BJ (cell line): ENCODE measurements around the gene SELP. TPM values are rescaled to one million over a fixed set of nuclear protein-coding genes. Genes with fewer than 3 reads are reported as not detected.
A peak's percentile ranks its signal among the peaks of the same experiment; 100 is the strongest.

Experiments
- CTCF ChIA-PET: fragments of 350-600 bp; formaldehyde crosslinking; extraction: SDS; loops from one replicate; lab custom pipeline; 2021; ENCODE audit warnings: antibody characterized with exemption, inconsistent platforms; lab: Yijun Ruan, JAX
- POLR2A ChIA-PET: fragments of 300-600 bp; sonication (Branson Sonifier 250); formaldehyde crosslinking; extraction: SDS; loops from one replicate; lab custom pipeline; 2021; ENCODE audit warnings: antibody characterized with exemption; lab: Charles Lee
- DNase-seq: peaks from one replicate; pipeline ENCODE4 v3.0.0-alpha.2; 2011; ENCODE audit warnings: low read depth
- H3K27me3 ChIP-seq: 2 replicates; pipeline ENCODE4 v1.6.0; 2011; ENCODE audit warnings: low read length; ENCODE audit not compliant: control insufficient read depth, insufficient read depth
- H3K36me3 ChIP-seq: 2 replicates; pipeline ENCODE4 v1.5.1; 2011; ENCODE audit warnings: low read length; ENCODE audit not compliant: control insufficient read depth, insufficient read depth
- H3K4me3 ChIP-seq: 2 replicates; pipeline ENCODE4 v1.5.1; 2011; ENCODE audit warnings: low read depth, mild to moderate bottlenecking, control low read depth, low read length
- polyA plus RNA-seq: library from polyadenylated mRNA; depleted of rRNA; stranded (reverse); fragments of >200 nt; gene quantifications from 2 replicates; pipeline ENCODE4 v1.2.3, GENCODE V29; 2011
- TF ChIP-seq, protein P1 (sequence below): IDR thresholded peaks from 2 replicates; pipeline ENCODE4 v1.5.1; 2011; ENCODE audit warnings: low read depth, mild to moderate bottlenecking, control low read depth, inconsistent platforms, low read length, moderate library complexity; ENCODE audit not compliant: insufficient read depth

The SELP gene
- polyA plus RNA-seq, 1 experiment = not detected

DNA sequence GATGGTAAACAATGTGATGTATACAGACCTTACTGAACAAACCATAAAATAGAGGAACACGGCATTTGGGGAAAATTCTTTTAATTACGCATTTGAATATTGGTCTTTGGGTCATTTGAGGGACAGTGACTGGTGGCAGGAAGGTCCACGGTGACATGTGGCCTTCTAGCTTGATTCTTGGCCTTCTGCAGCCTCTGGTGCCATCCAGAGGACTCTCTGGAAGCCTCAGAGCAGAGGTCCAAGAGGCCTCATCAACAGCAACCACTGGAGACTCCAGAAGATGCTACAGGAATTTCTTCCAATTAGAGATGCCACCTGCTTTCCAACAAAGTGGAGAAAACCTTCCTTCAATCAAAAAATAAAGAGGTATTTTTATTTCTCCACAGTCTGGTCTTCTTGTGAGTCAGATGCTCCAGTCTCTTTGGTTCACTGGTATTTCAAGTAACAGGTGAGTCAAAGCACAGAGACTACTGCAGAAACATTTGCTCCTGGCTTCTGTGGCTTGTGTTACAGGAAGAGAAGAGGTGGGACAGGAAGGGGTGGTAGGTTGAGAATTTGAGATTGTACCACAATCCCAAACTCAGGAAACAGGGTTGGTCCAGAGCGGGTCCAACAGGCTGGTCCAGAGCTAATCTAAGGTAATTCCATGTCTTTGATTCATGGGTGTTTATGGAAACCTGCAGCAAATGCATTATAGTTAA is 41.0 kb downstream of the SELP start:
- no peak overlapping the region for H3K4me3 ChIP-seq
- POLR2A ChIA-PET = no interaction called here

DNA sequence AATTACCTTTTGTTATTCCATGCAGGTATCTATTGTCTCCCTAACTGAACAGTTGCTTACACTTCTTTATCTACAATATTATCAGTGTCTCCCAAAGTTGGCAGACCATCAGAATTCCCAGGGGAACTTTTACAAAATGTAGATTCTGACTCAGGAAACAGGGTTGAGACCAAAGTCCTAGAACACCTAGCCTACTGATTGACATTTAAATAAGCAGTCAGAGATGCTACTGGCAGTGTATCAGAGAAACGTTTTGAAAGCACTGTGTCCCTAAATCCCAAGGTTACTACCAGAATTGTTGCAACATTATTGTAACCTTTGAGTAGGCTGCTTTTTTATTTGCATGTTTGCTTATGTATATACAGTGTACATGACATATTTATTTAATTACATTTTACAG is 41.8 kb downstream of the SELP start:
- no peak overlapping the region for H3K4me3 ChIP-seq
- H3K27me3 ChIP-seq = peaks cover 2% of the 10 kb centered on the region; the same call in 1 of the 2 replicates
- TF ChIP-seq, protein P1, sequence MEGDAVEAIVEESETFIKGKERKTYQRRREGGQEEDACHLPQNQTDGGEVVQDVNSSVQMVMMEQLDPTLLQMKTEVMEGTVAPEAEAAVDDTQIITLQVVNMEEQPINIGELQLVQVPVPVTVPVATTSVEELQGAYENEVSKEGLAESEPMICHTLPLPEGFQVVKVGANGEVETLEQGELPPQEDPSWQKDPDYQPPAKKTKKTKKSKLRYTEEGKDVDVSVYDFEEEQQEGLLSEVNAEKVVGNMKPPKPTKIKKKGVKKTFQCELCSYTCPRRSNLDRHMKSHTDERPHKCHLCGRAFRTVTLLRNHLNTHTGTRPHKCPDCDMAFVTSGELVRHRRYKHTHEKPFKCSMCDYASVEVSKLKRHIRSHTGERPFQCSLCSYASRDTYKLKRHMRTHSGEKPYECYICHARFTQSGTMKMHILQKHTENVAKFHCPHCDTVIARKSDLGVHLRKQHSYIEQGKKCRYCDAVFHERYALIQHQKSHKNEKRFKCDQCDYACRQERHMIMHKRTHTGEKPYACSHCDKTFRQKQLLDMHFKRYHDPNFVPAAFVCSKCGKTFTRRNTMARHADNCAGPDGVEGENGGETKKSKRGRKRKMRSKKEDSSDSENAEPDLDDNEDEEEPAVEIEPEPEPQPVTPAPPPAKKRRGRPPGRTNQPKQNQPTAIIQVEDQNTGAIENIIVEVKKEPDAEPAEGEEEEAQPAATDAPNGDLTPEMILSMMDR = no peak
- DNase-seq = no peak
- H3K36me3 ChIP-seq = no peaks in the 10 kb centered on the region
- ChIA-PET POLR2A (no interaction called here), CTCF (no interaction called here)

More for the DNA sequence above, 41.0 kb downstream of the SELP start:
- Histone ChIP-seq H3K36me3 (no peaks in the 10 kb centered on the region), H3K27me3 (peaks cover 2% of the 10 kb centered on the region; the same call in 1 of the 2 replicates)
- CTCF ChIA-PET = no interaction called here
- TF ChIP-seq, protein P1 = no peak
- no peak for DNase-seq

DNA sequence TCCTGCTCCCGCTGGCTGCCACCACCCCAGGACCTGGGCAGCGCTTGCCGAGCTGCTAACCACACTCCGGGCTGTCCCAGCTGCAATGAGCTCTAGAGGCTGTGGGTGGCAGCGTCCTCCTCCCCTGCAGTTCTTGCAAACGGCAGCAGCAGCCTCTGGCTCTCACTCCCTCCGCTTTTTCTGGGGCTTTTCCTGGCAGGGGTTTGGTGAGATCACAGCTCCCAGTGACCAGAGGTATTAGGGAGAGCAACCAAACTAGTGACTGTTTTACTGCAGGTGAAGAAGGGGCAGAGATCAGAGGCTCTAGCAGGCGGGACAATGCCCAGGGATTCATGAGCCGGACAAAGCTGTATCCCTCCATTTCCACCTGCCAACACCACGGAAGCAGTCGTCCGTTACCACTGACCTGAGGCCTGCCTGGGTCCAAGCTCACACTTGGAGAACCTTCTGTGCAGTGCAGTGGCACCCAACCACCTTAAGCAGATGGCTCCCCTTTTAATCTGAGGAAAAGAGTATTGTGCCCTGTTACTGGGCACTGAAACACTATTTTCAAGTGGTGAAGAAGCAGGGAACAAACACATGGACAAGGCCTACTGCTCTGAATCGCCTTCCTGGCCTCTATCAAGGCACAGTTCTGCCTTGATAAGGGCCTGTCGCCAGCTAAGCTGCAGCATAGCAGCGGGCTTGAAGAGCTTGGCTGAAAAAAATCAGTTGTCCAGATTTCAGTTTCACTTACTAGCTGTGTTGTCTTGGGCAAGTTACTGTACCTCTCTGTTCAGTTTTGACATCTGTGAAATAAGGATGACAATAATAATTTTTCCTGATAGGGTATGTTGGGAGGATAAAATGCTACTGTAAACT is 43.3 kb downstream of the SELP start, which contains the start of gene F5:
Gene F5, minus strand, starts transcription at position 87 of the 861 bp plus-strand sequence. CDS start 95 bp downstream, outside the sequence.
- Histone ChIP-seq H3K4me3 (no peak within 1 kb of the TSS), H3K27me3 (peaks cover 2% of the 10 kb centered on the region; the same call in 1 of the 2 replicates), H3K36me3 (no peaks in the 10 kb centered on the region)
- POLR2A ChIA-PET = no interaction called here
- no peak for DNase-seq
- CTCF ChIA-PET = interaction anchor here (1.1 kb wide), 1 partner anchor 223 kb away, joined by 8 read pairs; no protein-coding TSS in a partner anchor
- TF ChIP-seq, protein P1 = peak; percentile 53

DNA sequence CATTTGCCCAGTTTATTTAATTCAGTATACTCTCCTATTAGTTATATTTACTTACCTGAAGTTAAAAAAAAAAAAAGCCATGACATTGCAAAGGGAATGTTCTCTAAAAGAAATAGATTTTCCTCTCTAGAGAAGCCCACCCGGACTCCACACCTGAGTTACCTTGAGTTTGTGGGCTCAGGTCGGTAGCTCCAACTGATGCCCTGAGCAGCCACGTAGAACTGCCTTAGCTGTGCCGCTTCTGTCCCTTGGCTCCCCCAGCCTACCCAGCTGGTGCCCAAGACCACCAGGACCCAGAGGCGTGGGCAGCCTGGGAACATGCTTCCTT is 43.9 kb downstream of the SELP start:
- no peaks in the 10 kb centered on the region for H3K36me3 ChIP-seq
- no peak overlapping the region for H3K4me3 ChIP-seq
- ChIA-PET POLR2A (no interaction called here), CTCF (interaction anchor here (1.1 kb wide), 1 partner anchor 224 kb away, joined by 8 read pairs; no protein-coding TSS in a partner anchor)
- H3K27me3 ChIP-seq = peaks cover 2% of the 10 kb centered on the region; the same call in 1 of the 2 replicates
- TF ChIP-seq, protein P1 = no peak
- no peak for DNase-seq

DNA sequence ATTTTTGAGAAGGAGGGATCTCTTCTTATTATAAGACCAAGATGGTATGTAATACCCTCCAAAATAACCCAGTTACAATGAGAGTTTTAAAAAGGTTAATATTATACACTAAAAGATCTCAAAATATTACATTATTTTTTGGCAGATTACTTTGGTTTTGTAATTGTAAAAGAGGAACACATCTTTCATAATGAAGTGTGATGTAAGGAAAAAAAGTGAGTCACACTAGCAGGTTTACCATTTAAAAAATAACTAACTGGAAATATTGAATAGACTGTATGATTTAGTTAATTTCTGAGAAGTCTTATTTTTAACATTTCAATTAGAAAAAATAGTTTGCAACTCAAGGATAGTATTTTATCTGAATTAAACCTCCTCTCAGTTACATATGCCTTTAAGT is 44.7 kb downstream of the SELP start:
- Histone ChIP-seq H3K27me3 (peaks cover 2% of the 10 kb centered on the region; the same call in 1 of the 2 replicates), H3K4me3 (no peak overlapping the region), H3K36me3 (no peaks in the 10 kb centered on the region)
- TF ChIP-seq, protein P1 = no peak
- DNase-seq = no peak
- POLR2A ChIA-PET = no interaction called here
- CTCF ChIA-PET = no interaction called here
